SK-N-SH treated with all-trans-retinoic acid at 6 μM for 48 hours (cell line): ENCODE measurements around the gene TCFL5.
"Not testable (repeated sequence)": the region's sequence is repeated elsewhere in the genome, so short reads cannot be mapped to it uniquely, and the experiment has no call there.

Experiments used
- ATAC-seq: fragments of 200-7000 bp; cut with Tn5 transposase; 3 replicates; pipeline ENCODE4 v1.9.1; 2020; ENCODE audit warnings: mild to moderate bottlenecking, moderate library complexity
- ARNTL ChIP-seq: fragments of 450-650 bp; formaldehyde crosslinking; IDR thresholded peaks from 2 replicates; pipeline ENCODE4 v1.5.0; 2020; ENCODE audit warnings: low read depth, mild to moderate bottlenecking, moderate library complexity, borderline replicate concordance
- BACH2 ChIP-seq: fragments of 250-450 bp; sonication (Bioruptor Pico); IDR thresholded peaks from 2 replicates; pipeline ENCODE4 v1.9.0; 2021; ENCODE audit warnings: mild to moderate bottlenecking, borderline replicate concordance
- CSDC2 ChIP-seq: fragments of 250-450 bp; sonication (Bioruptor Pico); IDR thresholded peaks from 2 replicates; pipeline ENCODE4 v1.5.0; 2020; ENCODE audit warnings: mild to moderate bottlenecking, moderate library complexity
- ESRRG ChIP-seq: fragments of 250-450 bp; sonication (Bioruptor Pico); IDR thresholded peaks from 2 replicates; pipeline ENCODE4 v1.6.1; 2021; ENCODE audit warnings: mild to moderate bottlenecking
- GLIS3 ChIP-seq: fragments of 250-450 bp; sonication (Bioruptor Pico); IDR thresholded peaks from 2 replicates; pipeline ENCODE4 v1.5.0; 2020; ENCODE audit warnings: mild to moderate bottlenecking, moderate library complexity
- ISL1 ChIP-seq: fragments of 250-450 bp; sonication (Bioruptor Pico); IDR thresholded peaks from 2 replicates; pipeline ENCODE4 v2.1.2; 2022; ENCODE audit warnings: mild to moderate bottlenecking, moderate library complexity
- OSR1 ChIP-seq: fragments of 250-450 bp; sonication (Bioruptor Pico); IDR thresholded peaks from 2 replicates; pipeline ENCODE4 v1.8.0; 2022; ENCODE audit warnings: moderate library complexity, mild to moderate bottlenecking, inconsistent platforms
- PPARA ChIP-seq: fragments of 250-450 bp; sonication (Bioruptor Pico); IDR thresholded peaks from 2 replicates; pipeline ENCODE4 v1.5.0; 2020; ENCODE audit warnings: mild to moderate bottlenecking, borderline replicate concordance
- RARB ChIP-seq: fragments of 250-450 bp; sonication (Bioruptor Pico); IDR thresholded peaks from 2 replicates; pipeline ENCODE4 v1.8.0; 2021; ENCODE audit warnings: mild to moderate bottlenecking, moderate library complexity
- SNAI2 ChIP-seq: fragments of 250-450 bp; sonication (Bioruptor Pico); IDR thresholded peaks from 2 replicates; pipeline ENCODE4 v1.5.0; 2020; ENCODE audit warnings: mild to moderate bottlenecking, moderate library complexity
- TCF4 ChIP-seq: fragments of 250-450 bp; sonication (Bioruptor Pico); IDR thresholded peaks from 2 replicates; pipeline ENCODE4 v1.8.0; 2021; ENCODE audit warnings: mild to moderate bottlenecking, moderate library complexity, borderline replicate concordance
- TSHZ2 ChIP-seq: fragments of 250-450 bp; sonication (Bioruptor Pico); IDR thresholded peaks from 2 replicates; pipeline ENCODE4 v1.5.0; 2020; ENCODE audit warnings: mild to moderate bottlenecking, moderate library complexity
- ZC3H10 ChIP-seq: fragments of 250-450 bp; sonication (Bioruptor Pico); IDR thresholded peaks from 2 replicates; pipeline ENCODE4 v1.5.1; 2021; ENCODE audit warnings: mild to moderate bottlenecking, moderate library complexity
- ZFP30 ChIP-seq: fragments of 450-650 bp; formaldehyde crosslinking; IDR thresholded peaks from 2 replicates; pipeline ENCODE4 v1.5.0; 2022; ENCODE audit warnings: mild to moderate bottlenecking, moderate library complexity
- ZNF565 ChIP-seq: fragments of 450-650 bp; formaldehyde crosslinking; conservative IDR thresholded peaks from 2 replicates; pipeline ENCODE4 v1.5.0; 2020; ENCODE audit warnings: low read depth, mild to moderate bottlenecking, moderate library complexity
- ZNF70 ChIP-seq: fragments of 450-650 bp; formaldehyde crosslinking; IDR thresholded peaks from 2 replicates; pipeline ENCODE4 v1.5.0; 2020; ENCODE audit warnings: mild to moderate bottlenecking, moderate library complexity
- ZNF8 ChIP-seq: fragments of 450-650 bp; formaldehyde crosslinking; IDR thresholded peaks from 2 replicates; pipeline ENCODE4 v1.5.0; 2020; ENCODE audit warnings: mild to moderate bottlenecking, moderate library complexity
- TF ChIP-seq, protein P1 (sequence below): fragments of 250-450 bp; sonication (Bioruptor Pico); IDR thresholded peaks from 2 replicates; pipeline ENCODE4 v1.5.1; 2020; ENCODE audit warnings: low read depth, mild to moderate bottlenecking, moderate library complexity
- TF ChIP-seq, protein P2 (sequence below): fragments of 250-450 bp; sonication (Bioruptor Pico); IDR thresholded peaks from 2 replicates; pipeline ENCODE4 v1.8.0; 2021; ENCODE audit warnings: low read depth, mild to moderate bottlenecking, moderate library complexity, borderline replicate concordance
- TF ChIP-seq, protein P3 (sequence below): fragments of 250-450 bp; sonication (Bioruptor Pico); IDR thresholded peaks from 2 replicates; pipeline ENCODE4 v1.5.1; 2021; ENCODE audit warnings: mild to moderate bottlenecking, moderate library complexity

TCFL5 gene

DNA sequence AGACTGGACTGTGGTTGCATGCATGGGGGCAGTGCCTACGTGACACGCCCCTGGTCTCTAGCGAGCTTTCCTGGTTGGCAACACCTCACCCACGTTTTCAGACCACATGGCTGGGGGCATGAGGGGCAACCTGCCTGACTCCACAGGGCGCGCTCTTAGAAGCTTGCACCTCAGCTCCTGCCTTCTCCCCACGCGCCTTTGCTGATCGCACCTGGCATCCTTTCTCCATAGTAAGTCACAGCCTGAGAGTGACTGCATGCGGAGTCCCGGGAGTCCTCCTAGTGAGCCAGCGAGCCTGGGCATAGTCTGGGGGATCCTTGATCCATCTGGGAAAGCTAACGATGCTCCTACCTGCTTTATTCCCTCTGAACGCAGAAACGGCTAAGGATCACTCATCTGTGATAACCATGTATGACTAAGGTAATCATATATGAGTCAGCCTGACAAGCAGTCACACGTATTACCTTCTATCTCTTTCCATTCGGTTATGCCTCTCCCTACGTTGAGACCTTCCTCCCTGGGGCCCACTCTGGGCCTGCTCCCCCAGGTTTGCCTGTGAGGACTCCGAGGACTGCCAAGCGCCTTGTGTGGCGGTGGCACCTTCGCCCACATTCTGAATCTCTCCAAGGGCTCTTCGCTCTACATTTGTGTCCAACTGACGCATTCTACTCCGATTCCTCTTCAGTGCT, 4.5 kb downstream of the TCFL5 start:
- ATAC-seq: no peak
- TF ChIP-seq, protein P1, sequence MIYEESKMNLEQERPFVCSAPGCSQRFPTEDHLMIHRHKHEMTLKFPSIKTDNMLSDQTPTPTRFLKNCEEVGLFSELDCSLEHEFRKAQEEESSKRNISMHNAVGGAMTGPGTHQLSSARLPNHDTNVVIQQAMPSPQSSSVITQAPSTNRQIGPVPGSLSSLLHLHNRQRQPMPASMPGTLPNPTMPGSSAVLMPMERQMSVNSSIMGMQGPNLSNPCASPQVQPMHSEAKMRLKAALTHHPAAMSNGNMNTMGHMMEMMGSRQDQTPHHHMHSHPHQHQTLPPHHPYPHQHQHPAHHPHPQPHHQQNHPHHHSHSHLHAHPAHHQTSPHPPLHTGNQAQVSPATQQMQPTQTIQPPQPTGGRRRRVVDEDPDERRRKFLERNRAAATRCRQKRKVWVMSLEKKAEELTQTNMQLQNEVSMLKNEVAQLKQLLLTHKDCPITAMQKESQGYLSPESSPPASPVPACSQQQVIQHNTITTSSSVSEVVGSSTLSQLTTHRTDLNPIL: no peak
- TF ChIP-seq, protein P2, sequence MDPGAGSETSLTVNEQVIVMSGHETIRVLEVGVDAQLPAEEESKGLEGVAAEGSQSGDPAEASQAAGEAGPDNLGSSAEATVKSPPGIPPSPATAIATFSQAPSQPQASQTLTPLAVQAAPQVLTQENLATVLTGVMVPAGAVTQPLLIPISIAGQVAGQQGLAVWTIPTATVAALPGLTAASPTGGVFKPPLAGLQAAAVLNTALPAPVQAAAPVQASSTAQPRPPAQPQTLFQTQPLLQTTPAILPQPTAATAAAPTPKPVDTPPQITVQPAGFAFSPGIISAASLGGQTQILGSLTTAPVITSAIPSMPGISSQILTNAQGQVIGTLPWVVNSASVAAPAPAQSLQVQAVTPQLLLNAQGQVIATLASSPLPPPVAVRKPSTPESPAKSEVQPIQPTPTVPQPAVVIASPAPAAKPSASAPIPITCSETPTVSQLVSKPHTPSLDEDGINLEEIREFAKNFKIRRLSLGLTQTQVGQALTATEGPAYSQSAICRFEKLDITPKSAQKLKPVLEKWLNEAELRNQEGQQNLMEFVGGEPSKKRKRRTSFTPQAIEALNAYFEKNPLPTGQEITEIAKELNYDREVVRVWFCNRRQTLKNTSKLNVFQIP (CRISPR knock-in tag): no peak
- TF ChIP-seq OSR1: no peak
- TF ChIP-seq, all 23 proteins: peak for 0

DNA sequence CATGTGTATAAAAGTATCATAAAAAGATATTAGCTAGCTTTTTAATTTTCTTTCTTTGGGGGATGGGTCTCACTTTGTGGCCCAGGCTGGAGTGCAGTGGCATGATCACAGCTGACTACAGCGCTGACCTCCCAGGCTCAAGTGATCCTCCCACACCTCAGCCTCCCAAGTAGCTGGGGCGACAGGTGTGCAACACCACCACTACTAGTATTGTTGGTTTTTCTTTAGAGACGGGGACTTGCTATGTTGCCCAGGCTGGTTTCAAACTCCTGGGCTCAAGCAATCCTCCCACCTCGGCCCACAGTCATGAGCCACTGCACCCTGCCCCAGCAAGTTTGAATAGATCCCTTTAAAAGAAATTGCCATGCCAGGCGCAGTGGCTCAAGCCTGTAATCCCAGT, 6.5 kb downstream of the TCFL5 start:
- no peak for TF ChIP-seq PPARA
- no peak for TF ChIP-seq TCF4 (CRISPR knock-in tag)
- TF ChIP-seq BACH2: no peak
- TF ChIP-seq SNAI2 (CRISPR knock-in tag): no peak
- no peak for TF ChIP-seq GLIS3 (CRISPR knock-in tag)
- TF ChIP-seq, protein P3, sequence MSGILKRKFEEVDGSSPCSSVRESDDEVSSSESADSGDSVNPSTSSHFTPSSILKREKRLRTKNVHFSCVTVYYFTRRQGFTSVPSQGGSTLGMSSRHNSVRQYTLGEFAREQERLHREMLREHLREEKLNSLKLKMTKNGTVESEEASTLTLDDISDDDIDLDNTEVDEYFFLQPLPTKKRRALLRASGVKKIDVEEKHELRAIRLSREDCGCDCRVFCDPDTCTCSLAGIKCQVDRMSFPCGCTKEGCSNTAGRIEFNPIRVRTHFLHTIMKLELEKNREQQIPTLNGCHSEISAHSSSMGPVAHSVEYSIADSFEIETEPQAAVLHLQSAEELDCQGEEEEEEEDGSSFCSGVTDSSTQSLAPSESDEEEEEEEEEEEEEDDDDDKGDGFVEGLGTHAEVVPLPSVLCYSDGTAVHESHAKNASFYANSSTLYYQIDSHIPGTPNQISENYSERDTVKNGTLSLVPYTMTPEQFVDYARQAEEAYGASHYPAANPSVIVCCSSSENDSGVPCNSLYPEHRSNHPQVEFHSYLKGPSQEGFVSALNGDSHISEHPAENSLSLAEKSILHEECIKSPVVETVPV (CRISPR knock-in tag): no peak
- no peak for TF ChIP-seq ARNTL (CRISPR knock-in tag)
- TF ChIP-seq ISL1 (CRISPR knock-in tag): no peak
- TF ChIP-seq OSR1: no peak
- no peak for ATAC-seq

DNA sequence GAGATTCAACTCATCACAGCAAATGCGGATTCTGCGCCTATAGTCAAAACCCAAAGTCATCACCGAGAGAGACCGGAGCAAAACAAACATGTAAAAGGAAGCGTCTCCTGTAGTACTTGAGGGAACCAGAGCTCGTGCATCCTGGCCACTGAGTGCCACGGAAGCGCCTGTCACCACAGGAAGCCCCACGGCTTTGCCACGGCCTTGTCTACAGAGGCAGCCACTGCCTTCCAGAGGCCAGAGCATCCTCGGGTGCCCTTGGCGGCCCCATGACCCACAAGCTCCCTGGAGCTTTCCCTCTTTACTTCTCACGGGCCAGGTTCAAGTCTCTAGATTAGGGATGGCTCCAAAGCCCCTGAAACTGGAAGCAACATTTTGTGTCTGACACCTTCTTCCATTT, 7.5 kb downstream of the TCFL5 start:
- ATAC-seq: no peak
- TF ChIP-seq GLIS3 (CRISPR knock-in tag): no peak
- no peak for TF ChIP-seq TSHZ2 (CRISPR knock-in tag)
- no peak for TF ChIP-seq ZFP30 (CRISPR knock-in tag)
- no peak for TF ChIP-seq ZNF8 (CRISPR knock-in tag)

GRCh38 chr20:62853304-62853703, 8.3 kb downstream of the TCFL5 start:
- ATAC-seq: not testable (repeated sequence)

- no peak for ATAC-seq
- TF ChIP-seq ZC3H10: no peak
- TF ChIP-seq PPARA: no peak
- TF ChIP-seq, protein P2 (CRISPR knock-in tag): no peak
- no peak for TF ChIP-seq ZNF565
- no peak for TF ChIP-seq GLIS3 (CRISPR knock-in tag)
- TF ChIP-seq ISL1 (CRISPR knock-in tag): no peak
- no peak for TF ChIP-seq ESRRG
- no peak for TF ChIP-seq CSDC2
- TF ChIP-seq ARNTL (CRISPR knock-in tag): no peak
- no peak for TF ChIP-seq TSHZ2 (CRISPR knock-in tag)
- TF ChIP-seq, protein P3 (CRISPR knock-in tag): no peak
- no peak for TF ChIP-seq TCF4 (CRISPR knock-in tag)
- TF ChIP-seq SNAI2 (CRISPR knock-in tag): no peak
- no peak for TF ChIP-seq BACH2
- no peak for TF ChIP-seq OSR1
- TF ChIP-seq RARB: no peak
- no peak for TF ChIP-seq ZNF70
These were observed 8.8 kb downstream of the TCFL5 start for GRCh38 chr20:62852841-62853240.
